Measurements from ENCODE around the gene MN1. TPM values are rescaled to one million over a fixed set of nuclear protein-coding genes. Genes with fewer than 3 reads are reported as not detected.
A peak's percentile ranks its signal among the peaks of the same experiment; 100 is the strongest.

The MN1 gene
- total and polyA plus RNA-seq, 2 experiments from 2014 or later: 1.0 to 6.8 TPM

DNA sequence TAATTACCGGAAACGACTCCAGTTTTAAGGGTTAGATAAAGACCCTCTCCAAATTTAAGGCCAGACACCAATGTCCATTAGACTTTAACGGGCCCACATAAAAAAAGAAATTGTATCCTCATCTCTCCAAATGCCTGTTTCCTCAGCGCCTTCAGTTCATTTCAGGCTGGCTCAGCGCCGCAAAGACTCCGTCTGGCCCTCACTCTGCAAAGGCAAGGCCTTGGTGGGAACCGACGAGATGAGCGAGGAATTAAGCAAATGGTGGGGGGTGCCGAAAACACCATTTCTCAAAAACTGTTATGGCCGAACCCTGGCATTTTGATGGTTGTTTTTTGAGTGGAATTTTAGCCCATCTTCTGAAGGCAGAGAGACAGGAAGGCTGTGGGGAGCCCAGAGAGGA lies 15.7 kb downstream of the MN1 start:
- no peak for TF ChIP-seq ZNF114 (CRISPR knock-in tag; IDR thresholded peaks at IDR 0.05)
- no peak for TF ChIP-seq NANOG (IDR thresholded peaks at IDR 0.05; ENCODE audit: borderline replicate concordance)
- TF ChIP-seq ZNF331 (CRISPR knock-in tag; IDR thresholded peaks at IDR 0.05; ENCODE audit: low read depth): no peak
- TF ChIP-seq POLR2AphosphoS5 (IDR thresholded peaks at IDR 0.05; ENCODE audit: low read depth): no peak
- TF ChIP-seq CREB1 (CRISPR knock-in tag; IDR thresholded peaks at IDR 0.05; ENCODE audit: low read depth): no peak
- TF ChIP-seq EZH2phosphoT487 (IDR thresholded peaks at IDR 0.05; ENCODE audit: unreplicated experiment): no peak
- TF ChIP-seq, protein P1, sequence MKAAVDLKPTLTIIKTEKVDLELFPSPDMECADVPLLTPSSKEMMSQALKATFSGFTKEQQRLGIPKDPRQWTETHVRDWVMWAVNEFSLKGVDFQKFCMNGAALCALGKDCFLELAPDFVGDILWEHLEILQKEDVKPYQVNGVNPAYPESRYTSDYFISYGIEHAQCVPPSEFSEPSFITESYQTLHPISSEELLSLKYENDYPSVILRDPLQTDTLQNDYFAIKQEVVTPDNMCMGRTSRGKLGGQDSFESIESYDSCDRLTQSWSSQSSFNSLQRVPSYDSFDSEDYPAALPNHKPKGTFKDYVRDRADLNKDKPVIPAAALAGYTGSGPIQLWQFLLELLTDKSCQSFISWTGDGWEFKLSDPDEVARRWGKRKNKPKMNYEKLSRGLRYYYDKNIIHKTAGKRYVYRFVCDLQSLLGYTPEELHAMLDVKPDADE (IDR thresholded peaks at IDR 0.05): no peak
- no peak for TF ChIP-seq EZH2 (IDR thresholded peaks at IDR 0.05; ENCODE audit: low read depth, unreplicated experiment)
- TF ChIP-seq, protein P2, sequence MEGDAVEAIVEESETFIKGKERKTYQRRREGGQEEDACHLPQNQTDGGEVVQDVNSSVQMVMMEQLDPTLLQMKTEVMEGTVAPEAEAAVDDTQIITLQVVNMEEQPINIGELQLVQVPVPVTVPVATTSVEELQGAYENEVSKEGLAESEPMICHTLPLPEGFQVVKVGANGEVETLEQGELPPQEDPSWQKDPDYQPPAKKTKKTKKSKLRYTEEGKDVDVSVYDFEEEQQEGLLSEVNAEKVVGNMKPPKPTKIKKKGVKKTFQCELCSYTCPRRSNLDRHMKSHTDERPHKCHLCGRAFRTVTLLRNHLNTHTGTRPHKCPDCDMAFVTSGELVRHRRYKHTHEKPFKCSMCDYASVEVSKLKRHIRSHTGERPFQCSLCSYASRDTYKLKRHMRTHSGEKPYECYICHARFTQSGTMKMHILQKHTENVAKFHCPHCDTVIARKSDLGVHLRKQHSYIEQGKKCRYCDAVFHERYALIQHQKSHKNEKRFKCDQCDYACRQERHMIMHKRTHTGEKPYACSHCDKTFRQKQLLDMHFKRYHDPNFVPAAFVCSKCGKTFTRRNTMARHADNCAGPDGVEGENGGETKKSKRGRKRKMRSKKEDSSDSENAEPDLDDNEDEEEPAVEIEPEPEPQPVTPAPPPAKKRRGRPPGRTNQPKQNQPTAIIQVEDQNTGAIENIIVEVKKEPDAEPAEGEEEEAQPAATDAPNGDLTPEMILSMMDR (conservative IDR thresholded peaks at IDR 0.05; ENCODE audit: low read depth in 2 of 2): no peak
- TF ChIP-seq STAT1 (IDR thresholded peaks at IDR 0.05; ENCODE audit: unreplicated experiment): no peak
- TF ChIP-seq, protein P3, sequence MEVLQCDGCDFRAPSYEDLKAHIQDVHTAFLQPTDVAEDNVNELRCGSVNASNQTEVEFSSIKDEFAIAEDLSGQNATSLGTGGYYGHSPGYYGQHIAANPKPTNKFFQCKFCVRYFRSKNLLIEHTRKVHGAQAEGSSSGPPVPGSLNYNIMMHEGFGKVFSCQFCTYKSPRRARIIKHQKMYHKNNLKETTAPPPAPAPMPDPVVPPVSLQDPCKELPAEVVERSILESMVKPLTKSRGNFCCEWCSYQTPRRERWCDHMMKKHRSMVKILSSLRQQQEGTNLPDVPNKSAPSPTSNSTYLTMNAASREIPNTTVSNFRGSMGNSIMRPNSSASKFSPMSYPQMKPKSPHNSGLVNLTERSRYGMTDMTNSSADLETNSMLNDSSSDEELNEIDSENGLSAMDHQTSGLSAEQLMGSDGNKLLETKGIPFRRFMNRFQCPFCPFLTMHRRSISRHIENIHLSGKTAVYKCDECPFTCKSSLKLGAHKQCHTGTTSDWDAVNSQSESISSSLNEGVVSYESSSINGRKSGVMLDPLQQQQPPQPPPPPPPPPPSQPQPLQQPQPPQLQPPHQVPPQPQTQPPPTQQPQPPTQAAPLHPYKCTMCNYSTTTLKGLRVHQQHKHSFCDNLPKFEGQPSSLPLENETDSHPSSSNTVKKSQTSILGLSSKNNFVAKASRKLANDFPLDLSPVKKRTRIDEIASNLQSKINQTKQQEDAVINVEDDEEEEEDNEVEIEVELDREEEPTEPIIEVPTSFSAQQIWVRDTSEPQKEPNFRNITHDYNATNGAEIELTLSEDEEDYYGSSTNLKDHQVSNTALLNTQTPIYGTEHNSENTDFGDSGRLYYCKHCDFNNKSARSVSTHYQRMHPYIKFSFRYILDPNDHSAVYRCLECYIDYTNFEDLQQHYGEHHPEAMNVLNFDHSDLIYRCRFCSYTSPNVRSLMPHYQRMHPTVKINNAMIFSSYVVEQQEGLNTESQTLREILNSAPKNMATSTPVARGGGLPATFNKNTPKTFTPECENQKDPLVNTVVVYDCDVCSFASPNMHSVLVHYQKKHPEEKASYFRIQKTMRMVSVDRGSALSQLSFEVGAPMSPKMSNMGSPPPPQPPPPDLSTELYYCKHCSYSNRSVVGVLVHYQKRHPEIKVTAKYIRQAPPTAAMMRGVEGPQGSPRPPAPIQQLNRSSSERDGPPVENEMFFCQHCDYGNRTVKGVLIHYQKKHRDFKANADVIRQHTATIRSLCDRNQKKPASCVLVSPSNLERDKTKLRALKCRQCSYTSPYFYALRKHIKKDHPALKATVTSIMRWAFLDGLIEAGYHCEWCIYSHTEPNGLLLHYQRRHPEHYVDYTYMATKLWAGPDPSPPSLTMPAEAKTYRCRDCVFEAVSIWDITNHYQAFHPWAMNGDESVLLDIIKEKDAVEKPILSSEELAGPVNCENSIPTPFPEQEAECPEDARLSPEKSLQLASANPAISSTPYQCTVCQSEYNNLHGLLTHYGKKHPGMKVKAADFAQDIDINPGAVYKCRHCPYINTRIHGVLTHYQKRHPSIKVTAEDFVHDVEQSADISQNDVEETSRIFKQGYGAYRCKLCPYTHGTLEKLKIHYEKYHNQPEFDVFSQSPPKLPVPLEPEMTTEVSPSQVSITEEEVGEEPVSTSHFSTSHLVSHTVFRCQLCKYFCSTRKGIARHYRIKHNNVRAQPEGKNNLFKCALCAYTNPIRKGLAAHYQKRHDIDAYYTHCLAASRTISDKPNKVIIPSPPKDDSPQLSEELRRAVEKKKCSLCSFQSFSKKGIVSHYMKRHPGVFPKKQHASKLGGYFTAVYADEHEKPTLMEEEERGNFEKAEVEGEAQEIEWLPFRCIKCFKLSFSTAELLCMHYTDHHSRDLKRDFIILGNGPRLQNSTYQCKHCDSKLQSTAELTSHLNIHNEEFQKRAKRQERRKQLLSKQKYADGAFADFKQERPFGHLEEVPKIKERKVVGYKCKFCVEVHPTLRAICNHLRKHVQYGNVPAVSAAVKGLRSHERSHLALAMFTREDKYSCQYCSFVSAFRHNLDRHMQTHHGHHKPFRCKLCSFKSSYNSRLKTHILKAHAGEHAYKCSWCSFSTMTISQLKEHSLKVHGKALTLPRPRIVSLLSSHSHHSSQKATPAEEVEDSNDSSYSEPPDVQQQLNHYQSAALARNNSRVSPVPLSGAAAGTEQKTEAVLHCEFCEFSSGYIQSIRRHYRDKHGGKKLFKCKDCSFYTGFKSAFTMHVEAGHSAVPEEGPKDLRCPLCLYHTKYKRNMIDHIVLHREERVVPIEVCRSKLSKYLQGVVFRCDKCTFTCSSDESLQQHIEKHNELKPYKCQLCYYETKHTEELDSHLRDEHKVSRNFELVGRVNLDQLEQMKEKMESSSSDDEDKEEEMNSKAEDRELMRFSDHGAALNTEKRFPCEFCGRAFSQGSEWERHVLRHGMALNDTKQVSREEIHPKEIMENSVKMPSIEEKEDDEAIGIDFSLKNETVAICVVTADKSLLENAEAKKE (CRISPR knock-in tag; IDR thresholded peaks at IDR 0.05): no peak
- TF ChIP-seq, protein P4, sequence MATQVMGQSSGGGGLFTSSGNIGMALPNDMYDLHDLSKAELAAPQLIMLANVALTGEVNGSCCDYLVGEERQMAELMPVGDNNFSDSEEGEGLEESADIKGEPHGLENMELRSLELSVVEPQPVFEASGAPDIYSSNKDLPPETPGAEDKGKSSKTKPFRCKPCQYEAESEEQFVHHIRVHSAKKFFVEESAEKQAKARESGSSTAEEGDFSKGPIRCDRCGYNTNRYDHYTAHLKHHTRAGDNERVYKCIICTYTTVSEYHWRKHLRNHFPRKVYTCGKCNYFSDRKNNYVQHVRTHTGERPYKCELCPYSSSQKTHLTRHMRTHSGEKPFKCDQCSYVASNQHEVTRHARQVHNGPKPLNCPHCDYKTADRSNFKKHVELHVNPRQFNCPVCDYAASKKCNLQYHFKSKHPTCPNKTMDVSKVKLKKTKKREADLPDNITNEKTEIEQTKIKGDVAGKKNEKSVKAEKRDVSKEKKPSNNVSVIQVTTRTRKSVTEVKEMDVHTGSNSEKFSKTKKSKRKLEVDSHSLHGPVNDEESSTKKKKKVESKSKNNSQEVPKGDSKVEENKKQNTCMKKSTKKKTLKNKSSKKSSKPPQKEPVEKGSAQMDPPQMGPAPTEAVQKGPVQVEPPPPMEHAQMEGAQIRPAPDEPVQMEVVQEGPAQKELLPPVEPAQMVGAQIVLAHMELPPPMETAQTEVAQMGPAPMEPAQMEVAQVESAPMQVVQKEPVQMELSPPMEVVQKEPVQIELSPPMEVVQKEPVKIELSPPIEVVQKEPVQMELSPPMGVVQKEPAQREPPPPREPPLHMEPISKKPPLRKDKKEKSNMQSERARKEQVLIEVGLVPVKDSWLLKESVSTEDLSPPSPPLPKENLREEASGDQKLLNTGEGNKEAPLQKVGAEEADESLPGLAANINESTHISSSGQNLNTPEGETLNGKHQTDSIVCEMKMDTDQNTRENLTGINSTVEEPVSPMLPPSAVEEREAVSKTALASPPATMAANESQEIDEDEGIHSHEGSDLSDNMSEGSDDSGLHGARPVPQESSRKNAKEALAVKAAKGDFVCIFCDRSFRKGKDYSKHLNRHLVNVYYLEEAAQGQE (IDR thresholded peaks at IDR 0.05; ENCODE audit: unreplicated experiment): no peak
- TF ChIP-seq JUNB (IDR thresholded peaks at IDR 0.05; ENCODE audit: unreplicated experiment): no peak
- peaks cover 42% of the 10 kb centered on the region for H3K4me1 ChIP-seq (ENCODE audit: insufficient read depth)
- H3K4me2 ChIP-seq: peak overlapping the region; percentile 40
- H3K27me3 ChIP-seq (ENCODE audit: insufficient read depth): peaks cover 26% of the 10 kb centered on the region
- no peaks in the 10 kb centered on the region for H3K36me3 ChIP-seq (ENCODE audit: insufficient read depth)
- H3K36me3 Mint-ChIP-seq (ENCODE audit: low read depth): peaks cover 3% of the 10 kb centered on the region
- peaks cover 4% of the 10 kb centered on the region; the same call in 1 of the 2 replicates for H3F3A ChIP-seq (replicated peaks; ENCODE audit: low read depth)
- peaks cover 4% of the 10 kb centered on the region for H3K9me3 Mint-ChIP-seq
- H3K9me2 ChIP-seq (ENCODE audit: insufficient read depth): no peaks in the 10 kb centered on the region
- H3K4me3 ChIP-seq: no peak overlapping the region; the same call in 1 of the 2 replicates
- H4K20me1 ChIP-seq (replicated peaks; ENCODE audit: insufficient read depth): peaks cover 7% of the 10 kb centered on the region; the same call in 1 of the 2 replicates
- peak; percentile 19; the same call in 2 of the 3 replicates for ATAC-seq
- peak overlapping the region; percentile 52; the same call in 1 of the 2 replicates for H3K27ac ChIP-seq (ENCODE audit: low read depth)
- peaks cover 20% of the 10 kb centered on the region for H3K27me3 Mint-ChIP-seq (ENCODE audit: insufficient read depth, low read depth, poor library complexity)
- H3K4me1 Mint-ChIP-seq: peaks cover 55% of the 10 kb centered on the region
- peaks cover 8% of the 10 kb centered on the region; the same call in 1 of the 2 replicates for H3K79me2 ChIP-seq (replicated peaks; ENCODE audit: insufficient read depth)
- H2AFZ ChIP-seq: peak overlapping the region; percentile 6; the same call in 1 of the 2 replicates
- DNase-seq (ENCODE audit: low spot score): no peak
- H3K4me3 Mint-ChIP-seq: no peak overlapping the region; the same call in 2 of the 3 replicates
- no peak overlapping the region for H3K27ac Mint-ChIP-seq
